ENCODE data around the gene STOX1.
"Not testable (repeated sequence)": the region's sequence is repeated elsewhere in the genome, so short reads cannot be mapped to it uniquely, and the experiment has no call there.

The STOX1 gene

DNA sequence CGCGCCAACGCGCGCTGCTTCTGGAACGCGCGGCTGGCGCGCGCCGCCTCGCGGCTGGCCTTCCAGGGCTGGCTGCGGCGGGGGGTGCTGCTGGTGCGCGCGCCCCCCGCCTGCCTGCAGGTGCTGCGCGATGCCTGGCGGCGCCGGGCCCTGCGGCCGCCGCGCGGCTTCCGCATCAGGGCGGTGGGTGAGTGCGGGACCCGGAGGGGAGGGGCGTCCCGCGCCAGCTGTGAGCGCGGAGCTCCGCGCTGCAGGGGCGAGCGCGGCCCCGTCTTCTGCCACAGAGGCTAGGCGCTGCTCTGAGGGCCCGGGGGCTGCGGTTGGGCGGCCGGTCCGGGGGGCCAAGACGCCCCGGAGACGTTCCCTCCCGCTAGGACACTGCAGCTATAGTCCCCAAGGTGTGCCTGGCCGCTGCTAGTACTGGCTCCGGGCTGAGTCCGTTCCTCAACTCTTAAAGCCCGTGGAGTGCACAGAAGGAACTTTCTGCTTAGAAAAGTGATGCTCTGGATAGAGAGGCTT is 811 bp downstream of the STOX1 start:
- in situ Hi-C loops (cut with MboI; ENCODE audit: low sequenced_read_pairs), result not testable (repeated sequence)

DNA sequence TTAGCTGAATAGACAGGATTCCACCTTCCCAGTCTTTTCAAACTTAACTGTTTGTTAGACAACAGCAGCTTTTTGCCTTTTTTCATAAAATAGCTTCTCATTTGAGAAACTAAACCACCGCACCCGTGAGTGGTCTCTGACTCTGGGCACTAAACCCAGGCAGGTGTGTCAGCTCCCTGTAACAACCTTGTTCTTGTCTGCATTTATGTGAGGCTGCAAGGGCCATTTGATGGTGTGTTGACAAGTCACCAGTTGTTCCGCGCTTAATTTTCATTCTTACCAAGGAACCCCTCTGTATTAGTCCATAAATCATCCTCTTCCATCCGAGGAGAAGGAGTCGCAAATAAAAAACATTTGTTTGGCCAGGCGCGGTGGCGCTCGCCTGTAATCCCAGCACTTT is 1.5 kb downstream of the STOX1 start:
- in situ Hi-C loops (cut with MboI; ENCODE audit: low sequenced_read_pairs), result no loop called here

DNA sequence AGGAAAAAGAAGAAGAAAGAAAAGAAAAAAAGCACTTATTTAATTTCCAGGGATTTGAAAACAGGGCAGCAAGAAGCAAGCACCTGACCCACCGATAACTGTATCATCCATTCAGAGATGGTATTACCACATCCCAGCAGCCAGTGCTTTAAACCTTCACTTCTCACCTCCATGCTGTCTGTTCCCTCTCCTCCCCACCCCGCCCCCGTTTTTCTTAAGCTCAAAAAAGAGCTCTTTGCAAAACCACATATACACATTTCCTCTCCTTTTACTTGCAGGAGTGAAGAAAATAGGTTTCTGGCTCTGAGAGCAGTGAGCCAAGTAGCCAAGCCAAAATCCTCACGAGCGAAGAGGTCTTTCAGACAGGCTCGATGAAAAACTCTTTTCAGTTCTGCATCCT is 2.2 kb downstream of the STOX1 start:
- in situ Hi-C loops (cut with MboI; ENCODE audit: low sequenced_read_pairs), result no loop called here

DNA sequence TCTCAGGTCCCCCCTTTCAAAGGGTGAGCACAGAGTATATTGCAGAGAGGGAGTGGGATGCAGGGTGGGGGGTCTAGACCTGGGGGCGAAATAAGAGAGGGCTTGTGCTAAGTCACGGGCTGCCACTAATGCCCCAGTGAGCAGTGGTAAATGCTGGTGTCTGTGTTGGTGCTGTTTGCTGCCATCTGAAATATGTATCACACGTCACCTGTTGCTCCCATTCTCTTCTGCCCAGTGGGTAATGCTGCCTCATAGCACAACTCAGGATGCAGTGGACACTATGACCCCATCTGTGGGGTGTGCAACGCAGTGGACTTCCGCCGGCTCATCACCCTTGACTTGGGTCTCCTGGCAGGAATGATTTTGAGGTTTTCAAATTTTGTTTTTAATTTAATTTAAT is 2.6 kb downstream of the STOX1 start:
- in situ Hi-C loops (cut with MboI; ENCODE audit: low sequenced_read_pairs), result no loop called here

DNA sequence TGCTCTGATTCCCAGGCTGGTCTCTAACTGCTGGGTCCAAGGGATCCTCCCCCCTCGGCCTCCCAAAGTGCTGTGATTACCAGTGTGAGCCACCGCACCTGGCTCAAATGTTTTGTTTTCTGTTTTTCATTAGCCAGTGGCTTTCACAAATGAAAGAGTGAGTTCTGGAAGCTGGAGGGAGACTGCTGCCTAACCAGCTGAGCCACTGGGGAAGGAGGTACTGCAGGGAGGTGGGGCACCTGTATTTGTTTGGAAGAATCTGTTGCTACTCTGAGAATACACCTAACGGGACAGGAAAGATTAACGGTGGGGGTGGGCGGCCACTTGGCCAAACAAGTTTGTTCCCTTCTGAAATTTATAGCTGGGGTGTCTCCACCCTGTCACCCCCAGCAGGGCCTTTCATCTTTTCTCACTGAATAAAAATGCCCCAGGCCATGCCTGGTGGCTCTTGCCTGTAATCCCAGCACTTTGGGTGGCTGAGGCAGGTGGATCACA is 4.7 kb downstream of the STOX1 start:
- in situ Hi-C loops (cut with MboI; ENCODE audit: low sequenced_read_pairs), result no loop called here

DNA sequence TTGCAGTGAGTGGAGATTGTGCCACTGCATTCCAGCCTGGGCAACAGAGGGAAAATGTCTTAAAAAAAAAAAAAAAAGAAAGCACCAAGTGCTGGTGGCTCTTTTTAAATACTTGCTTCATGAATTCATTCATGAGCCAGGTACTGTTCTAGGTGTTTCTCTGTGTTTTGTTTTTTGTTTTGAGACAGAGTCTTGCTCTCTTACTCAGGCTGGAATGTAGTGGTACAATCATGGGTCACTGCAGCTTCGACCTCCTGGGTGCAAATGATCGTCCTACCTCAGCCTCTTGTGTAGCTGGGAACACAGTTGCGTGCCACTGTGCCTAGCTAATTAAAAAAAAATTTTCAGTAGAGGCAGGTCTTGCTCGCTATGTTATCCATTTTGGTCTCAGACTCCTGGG is 5.3 kb downstream of the STOX1 start:
- in situ Hi-C loops (cut with MboI; ENCODE audit: low sequenced_read_pairs), result no loop called here

DNA sequence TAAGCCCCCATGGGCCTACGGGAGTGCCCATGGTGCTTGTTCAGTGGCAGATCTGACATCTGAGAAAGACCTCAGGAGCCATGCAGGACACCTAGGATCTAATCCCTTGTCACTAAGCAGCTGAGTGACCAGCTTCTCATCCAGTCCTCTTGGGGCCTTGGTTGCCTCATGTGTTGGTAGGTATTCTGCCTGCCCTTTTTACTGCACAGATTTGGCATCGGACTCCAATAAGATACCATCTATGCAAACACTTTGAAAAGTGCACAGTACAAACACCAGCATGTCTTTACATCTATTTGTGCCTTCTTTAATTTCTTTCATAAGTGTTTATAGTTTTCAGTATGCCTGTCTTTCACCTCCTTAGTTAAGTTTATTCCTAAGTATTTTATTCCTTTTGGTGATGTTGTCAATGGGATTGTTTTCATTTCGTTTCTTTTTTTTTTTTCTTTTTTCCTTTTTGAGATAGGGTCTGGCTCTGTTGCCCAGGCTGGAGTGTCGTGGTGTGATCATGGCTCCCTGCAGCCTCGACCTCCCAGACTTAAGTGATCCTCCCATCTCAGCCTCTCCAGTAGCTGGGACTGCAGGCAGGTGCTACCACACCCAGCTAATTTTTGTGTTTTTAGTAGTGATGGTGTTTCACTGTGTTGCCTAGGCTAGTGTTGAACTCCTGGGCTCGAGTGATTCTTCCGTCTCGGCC is 10.4 kb downstream of the STOX1 start:
- in situ Hi-C loops (cut with MboI; ENCODE audit: low sequenced_read_pairs), result no loop called here

DNA sequence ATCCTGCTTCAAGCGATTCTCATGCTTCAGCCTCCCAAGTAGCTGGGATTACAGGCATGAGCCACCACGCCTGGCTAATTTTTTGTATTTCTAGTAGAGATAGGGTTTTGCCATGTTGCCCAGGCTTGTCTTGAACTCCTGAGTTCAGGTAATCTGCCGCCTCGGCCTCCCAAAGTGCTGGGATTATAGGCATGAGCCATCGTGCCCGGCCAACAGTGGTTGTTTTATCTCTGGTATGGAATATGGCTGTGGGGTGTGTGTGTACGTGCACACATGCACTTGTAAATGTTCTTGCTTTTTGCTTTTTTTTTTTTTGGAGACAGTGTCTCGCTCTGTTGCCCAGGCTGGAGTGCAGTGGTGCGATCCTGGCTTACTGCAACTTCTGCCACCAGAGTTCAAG is 13.3 kb downstream of the STOX1 start:
- in situ Hi-C loops (cut with MboI; ENCODE audit: low sequenced_read_pairs), result not testable (repeated sequence)

DNA sequence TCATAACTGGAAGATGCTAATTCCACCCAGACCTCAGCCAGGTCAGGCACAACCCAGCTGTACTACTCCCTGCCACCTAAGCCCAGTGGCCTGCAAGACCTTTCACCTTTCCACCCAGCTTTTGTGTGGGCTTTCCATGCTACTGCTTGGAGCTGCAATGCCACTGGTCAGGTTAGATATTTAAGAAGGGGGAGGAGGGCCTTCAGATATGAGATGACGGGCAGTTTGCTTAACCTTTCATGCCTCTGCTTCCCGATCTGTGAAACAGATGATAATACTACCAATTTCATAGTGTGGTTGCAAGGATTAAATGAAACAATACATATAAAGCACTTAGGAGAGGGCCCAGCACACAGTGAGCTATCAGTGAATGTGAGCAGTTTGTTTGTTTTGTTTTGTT is 20.9 kb downstream of the STOX1 start:
- in situ Hi-C loops (cut with MboI; ENCODE audit: low sequenced_read_pairs), result no loop called here

DNA sequence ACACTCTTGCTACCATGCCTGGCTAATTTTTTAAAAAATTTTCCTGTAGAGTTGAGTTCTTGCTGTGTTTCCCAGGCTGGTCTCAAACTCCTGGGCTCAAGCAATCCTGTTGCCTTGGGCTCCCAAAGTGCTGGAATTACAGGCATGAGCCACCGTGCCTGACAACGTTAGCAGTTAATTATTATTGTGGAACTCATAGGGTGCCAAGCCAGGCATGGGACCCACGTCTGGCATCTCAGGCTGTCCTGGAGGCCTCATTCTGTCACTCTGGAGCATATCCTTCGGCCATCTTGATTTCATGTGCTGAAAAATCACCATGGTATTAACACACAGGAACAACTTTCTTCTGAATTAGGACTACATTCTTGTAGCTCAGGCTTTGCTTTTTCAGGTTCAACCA is 21.5 kb downstream of the STOX1 start:
- in situ Hi-C loops (cut with MboI; ENCODE audit: low sequenced_read_pairs), result no loop called here

DNA sequence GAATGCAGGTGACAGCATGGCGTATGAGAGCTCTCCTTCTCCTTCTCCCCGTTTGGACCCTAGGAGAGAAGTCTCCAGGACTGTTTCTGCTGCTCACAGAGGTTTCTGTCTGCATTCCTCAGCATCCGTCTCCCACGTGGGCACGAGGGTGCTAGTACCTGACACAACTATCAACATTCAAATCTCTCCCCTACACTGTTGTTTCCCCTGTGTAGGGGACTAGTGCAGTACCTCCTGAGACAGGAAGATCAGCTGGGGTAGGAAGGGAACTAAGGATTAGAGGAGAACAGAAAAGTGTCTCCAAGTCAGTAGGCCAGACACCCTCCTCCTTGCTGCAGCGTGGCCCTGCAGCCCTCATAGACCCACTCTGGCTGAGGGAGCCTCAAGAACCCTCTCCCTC is 29.0 kb downstream of the STOX1 start:
- in situ Hi-C loops (cut with MboI; ENCODE audit: low sequenced_read_pairs), result no loop called here

DNA sequence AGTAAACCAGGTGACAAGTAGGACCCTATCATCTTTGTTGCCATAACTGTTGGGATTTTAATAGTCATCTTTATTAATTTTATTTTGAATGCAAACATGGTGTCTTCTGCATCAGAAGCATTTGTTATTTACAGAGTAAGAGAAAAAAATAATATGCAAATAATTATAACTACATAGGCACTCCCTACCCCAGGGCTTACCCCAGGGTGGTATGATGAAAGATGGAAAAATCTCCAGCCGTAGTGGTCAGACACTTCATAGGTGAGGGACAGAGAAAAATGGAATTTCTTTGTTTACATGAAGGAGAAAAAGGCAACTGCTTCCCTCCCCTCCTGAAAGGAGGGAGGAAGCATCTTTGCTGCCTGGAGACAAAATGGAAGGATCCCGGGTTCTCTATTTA is 29.7 kb downstream of the STOX1 start:
- in situ Hi-C loops (cut with MboI; ENCODE audit: low sequenced_read_pairs), result no loop called here

DNA sequence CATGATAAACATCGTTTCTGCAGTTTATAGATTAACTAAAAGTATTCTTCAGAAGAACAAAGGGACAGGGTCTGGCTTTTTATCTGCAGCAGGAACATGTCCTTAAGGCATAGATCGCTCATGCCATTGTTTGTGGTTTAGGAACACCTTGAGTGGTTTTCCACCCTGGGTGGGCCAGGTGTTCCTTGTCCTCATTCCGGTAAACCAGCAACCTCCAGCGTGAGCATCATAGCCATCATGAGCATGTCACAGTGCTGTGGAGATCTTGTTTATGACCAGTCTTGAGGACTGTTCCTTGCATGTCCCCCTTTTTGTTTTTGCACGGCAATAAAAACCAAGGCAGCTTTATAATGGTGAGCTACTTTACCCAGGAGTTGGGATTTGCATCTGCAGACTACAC is 33.9 kb downstream of the STOX1 start:
- in situ Hi-C loops (cut with MboI; ENCODE audit: low sequenced_read_pairs), result no loop called here

DNA sequence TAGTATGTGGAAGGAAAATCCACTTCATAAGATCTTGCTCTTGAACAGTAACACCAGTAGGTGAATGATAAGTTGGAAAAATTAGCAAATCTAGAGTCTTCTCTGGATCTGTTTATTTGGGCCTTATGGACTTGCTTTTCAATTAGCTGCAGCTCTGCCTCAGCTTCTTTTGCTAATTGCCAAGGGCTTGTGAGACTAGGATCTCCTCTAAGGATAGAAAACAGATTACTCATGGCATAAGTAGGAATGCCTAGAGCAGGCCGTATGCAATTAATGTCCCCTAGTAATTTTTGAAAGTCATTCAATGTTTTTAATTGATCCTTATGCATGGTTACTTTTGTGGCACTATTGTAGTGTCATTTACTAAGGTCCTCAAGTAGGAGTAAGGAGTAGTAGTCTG is 37.3 kb downstream of the STOX1 start:
- in situ Hi-C loops (cut with MboI; ENCODE audit: low sequenced_read_pairs), result no loop called here

DNA sequence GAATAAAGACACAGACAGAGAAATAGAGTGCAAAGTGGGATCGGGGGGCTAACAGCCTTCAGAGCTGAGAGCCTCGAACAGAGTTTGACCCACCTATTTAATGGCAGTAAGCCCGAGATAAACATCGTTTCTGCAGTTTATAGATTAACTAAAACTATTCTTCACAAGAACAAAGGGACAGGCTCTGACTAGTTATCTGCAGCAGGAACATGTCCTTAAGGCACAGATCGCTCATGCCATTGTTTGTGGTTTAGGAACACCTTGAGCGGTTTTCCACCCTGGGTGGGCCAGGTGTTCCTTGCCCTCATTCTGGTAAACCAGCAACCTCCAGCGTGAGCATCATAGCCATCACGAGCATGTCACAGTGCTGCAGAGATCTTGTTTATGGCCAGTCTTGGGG is 40.8 kb downstream of the STOX1 start:
- in situ Hi-C loops (cut with MboI; ENCODE audit: low sequenced_read_pairs), result not testable (repeated sequence)

DNA sequence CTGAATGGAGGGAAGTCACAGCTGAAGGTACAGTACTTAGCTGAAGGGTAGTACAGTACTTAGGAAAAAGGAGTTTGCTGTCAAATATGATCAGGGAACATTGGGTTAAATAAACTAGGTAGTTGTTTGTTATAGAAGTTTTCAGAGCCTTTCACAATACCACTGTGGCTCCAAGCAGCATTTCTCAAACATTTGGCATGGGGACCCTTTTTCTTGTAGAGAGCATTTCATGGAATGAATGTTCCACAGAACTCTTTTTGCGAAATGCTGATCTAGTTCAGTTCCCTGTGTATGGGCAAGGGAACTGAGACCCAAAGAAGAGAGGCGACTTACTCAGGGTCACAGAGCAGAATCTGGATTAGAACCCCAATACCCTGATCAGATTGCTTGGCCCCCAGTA is 42.3 kb downstream of the STOX1 start:
- in situ Hi-C loops (cut with MboI; ENCODE audit: low sequenced_read_pairs), result no loop called here

DNA sequence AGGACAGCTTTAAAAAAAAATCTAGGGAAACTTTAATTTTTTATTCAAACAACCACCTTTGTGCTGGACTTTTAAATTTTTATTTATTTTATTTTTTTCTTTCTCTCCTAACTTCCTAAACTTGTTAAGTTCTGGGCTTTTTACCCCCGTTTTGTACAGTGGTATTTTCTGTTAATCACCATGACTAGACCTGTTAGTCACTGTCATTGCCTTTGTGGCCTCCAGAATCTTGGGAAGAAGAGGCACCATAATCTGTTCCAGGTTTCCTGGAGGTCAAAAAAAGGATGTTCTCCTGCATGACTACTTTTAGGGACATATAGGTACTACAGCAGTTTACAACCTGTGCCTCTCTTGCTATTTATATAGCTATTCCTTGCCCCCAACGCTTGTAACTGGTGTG is 42.7 kb downstream of the STOX1 start:
- in situ Hi-C loops (cut with MboI; ENCODE audit: low sequenced_read_pairs), result no loop called here

DNA sequence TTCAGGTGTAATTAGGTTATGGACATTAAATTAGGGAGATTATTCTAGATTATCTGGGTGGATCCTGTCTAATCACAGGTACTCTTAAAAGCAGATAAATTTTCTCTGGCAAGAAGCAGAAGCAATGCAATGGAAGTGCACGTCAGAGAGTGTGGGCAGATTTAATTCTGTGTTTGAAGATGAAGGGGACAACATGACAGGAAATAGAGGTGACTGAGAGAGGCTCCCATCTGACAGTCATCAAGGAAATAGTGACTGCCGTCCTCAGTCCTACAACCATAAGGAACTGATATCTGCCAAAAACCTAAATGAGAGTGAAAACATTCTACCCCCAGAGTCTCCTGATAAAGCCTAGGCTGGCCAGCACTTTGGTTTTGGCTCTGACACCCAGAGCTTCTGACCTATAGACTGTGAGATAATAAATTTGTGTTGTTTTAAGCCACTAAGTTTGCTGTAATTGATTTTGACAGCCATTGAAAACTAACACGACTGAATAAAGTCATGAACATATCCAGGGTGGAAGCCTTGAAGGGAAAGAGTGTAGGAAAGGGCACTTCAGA is 43.3 kb downstream of the STOX1 start:
- in situ Hi-C loops (cut with MboI; ENCODE audit: low sequenced_read_pairs), result no loop called here

DNA sequence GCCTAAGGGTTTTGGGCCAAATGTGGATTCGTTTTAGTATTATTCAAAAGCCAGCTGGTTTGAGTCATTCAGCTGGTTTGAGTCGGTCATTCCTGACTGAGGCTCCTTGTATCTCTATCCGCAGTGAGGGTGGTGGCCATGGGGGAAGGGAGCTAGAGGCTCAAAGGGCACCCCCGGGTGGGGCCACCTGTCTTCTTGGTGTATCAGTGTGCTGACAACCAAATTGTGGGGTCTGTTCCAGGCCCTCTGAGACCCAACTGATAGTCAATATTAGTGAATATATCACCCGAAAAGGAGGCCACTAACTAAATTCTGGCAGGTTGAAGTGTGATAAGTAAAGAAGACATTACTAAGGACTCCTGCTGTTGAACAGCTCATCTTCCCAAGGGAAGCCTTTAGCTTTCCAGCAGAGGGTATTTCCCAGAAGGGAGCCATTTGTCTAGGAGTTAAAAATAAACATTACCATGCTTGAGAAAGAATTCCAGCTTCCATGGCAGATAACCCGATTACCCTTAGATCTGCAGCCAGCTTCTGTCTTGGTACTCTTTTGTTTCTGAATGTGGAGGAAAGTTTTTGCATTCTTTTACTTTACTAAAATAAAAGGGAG is 43.9 kb downstream of the STOX1 start:
- in situ Hi-C loops (cut with MboI; ENCODE audit: low sequenced_read_pairs), result no loop called here

DNA sequence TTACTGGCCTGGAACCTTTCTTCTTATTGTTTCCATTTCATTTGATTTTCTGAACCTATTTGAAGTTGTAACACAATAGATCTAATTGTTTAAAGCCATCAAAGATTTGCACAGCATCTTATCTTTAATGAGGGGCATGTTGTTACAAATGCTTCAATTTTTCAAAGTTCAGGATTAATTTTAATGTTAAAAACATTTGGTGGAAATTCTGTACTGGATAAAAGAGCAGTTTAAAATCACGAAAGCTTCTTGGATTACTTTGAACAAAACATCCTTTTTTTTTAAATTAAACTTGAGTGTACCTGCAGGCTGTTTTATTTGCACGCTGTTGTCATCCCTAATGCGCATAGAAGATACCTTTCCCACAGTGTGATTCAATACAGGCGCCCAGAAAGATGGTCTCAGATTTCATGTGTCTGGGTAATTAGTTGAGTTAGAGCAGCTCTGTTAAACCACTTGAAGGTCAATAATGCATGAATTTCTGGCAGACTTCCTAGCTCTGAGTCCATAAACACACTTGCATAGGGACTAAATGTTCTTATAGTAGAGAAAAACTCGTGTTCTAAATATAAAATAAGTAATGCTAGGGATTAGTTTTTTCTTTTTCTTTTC is 44.5 kb downstream of the STOX1 start:
- in situ Hi-C loops (cut with MboI; ENCODE audit: low sequenced_read_pairs), result no loop called here

DNA sequence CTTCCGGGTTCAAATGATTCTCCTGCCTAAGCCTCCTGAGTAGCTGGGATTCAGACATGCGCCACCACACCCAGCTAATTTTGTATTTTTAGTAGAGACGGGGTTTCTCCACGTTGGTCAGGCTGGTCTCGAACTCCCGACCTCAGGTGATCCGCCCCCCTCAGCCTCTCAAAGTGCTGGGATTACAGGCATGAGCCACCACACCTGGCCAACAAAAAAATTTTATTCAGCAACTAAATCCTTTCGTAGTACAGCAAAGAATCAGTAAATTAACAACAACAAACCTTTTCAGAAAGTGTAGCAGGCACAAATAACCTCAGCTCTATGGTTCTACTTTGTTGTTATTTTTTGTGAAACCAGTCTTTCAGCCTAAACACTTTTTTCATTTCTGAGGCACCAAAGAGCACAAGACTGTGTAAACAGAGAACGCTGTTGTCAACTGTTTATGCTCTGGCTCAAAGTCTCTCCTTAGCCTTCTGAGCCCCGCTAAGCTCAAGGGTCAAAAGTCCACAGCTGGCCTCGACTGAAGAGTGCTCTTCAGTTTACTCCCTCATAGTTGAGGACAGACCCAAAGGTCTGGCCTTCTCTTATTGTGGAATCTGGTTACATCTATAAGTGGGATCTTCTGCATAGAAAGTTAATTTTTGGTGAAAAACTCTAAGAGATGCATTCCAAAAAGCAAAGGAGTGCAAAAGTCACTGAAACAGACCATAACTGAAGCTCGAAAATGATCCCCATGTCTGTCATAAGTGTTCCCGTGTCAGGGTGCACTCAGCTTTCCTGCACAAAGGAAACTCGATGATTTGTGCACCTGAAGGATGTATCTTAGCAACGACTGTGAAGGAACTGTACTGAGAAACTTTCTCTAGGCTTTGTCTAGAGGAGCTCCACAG is 49.2 kb downstream of the STOX1 start:
- in situ Hi-C loops (cut with MboI; ENCODE audit: low sequenced_read_pairs), result no loop called here

Data from hTERT RPE-1 (cell line).